Nephron progenitor cell (in vitro differentiated cells): ENCODE data around the gene CHIT1.
"Not testable (repeated sequence)": the region's sequence is repeated elsewhere in the genome, so short reads cannot be mapped to it uniquely, and the experiment has no call there.

Source experiments
- DNase-seq: peaks from one replicate; pipeline ENCODE4 v3.0.0; 2021
- H3K27ac Mint-ChIP-seq: 2 replicates; pipeline ENCODE4 v1.8.0; 2021; ENCODE audit warnings: mild to moderate bottlenecking, moderate library complexity, mixed read lengths
- H3K27me3 Mint-ChIP-seq: 2 replicates; pipeline ENCODE4 v1.8.0; 2021; ENCODE audit warnings: mild to moderate bottlenecking, low read depth, mixed read lengths; ENCODE audit not compliant: poor library complexity
- H3K36me3 Mint-ChIP-seq: 2 replicates; pipeline ENCODE4 v1.8.0; 2021; ENCODE audit warnings: low read depth, mixed read lengths
- H3K4me1 Mint-ChIP-seq: 2 replicates; pipeline ENCODE4 v1.8.0; 2021; ENCODE audit warnings: mixed read lengths
- H3K4me3 Mint-ChIP-seq: 2 replicates; pipeline ENCODE4 v1.8.0; 2021; ENCODE audit warnings: mild to moderate bottlenecking, moderate library complexity, mixed read lengths
- H3K9me3 Mint-ChIP-seq: 2 replicates; pipeline ENCODE4 v1.8.0; 2021; ENCODE audit warnings: mild to moderate bottlenecking, moderate library complexity, mixed read lengths
- TF ChIP-seq, protein P1 (sequence below): fragments of 200-600 bp; sonication (generic); IDR thresholded peaks from 2 replicates; pipeline ENCODE4 v1.5.0; 2021; ENCODE audit warnings: antibody characterized with exemption

CHIT1 gene

DNA sequence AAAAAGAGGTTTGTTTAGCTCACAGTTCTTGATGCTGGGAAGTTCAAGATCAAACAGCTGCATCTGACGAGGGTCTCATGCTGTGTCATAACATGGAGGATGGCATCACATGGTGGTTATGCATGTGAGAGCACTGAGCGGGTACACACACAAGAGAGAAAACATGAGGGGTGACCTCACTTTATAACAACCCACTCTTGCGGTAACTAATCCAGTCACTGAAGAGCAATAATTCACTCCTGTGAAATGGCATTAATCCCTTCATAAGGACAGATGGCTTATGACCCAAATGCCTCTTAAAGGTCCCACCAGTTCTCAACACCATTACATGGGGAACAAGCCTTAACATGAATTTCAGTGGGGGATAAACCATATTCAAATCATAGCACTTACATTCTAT, 23.2 kb upstream of the CHIT1 start:
- Mint-ChIP-seq H3K36me3 (no peaks in the 10 kb centered on the region), H3K27me3 (peaks cover 28% of the 10 kb centered on the region), H3K4me3 (no peak overlapping the region), H3K4me1 (no peaks in the 10 kb centered on the region), H3K9me3 (peaks cover 38% of the 10 kb centered on the region), H3K27ac (no peak overlapping the region)
- TF ChIP-seq, protein P1, sequence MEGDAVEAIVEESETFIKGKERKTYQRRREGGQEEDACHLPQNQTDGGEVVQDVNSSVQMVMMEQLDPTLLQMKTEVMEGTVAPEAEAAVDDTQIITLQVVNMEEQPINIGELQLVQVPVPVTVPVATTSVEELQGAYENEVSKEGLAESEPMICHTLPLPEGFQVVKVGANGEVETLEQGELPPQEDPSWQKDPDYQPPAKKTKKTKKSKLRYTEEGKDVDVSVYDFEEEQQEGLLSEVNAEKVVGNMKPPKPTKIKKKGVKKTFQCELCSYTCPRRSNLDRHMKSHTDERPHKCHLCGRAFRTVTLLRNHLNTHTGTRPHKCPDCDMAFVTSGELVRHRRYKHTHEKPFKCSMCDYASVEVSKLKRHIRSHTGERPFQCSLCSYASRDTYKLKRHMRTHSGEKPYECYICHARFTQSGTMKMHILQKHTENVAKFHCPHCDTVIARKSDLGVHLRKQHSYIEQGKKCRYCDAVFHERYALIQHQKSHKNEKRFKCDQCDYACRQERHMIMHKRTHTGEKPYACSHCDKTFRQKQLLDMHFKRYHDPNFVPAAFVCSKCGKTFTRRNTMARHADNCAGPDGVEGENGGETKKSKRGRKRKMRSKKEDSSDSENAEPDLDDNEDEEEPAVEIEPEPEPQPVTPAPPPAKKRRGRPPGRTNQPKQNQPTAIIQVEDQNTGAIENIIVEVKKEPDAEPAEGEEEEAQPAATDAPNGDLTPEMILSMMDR: no peak
- no peak for DNase-seq

DNA sequence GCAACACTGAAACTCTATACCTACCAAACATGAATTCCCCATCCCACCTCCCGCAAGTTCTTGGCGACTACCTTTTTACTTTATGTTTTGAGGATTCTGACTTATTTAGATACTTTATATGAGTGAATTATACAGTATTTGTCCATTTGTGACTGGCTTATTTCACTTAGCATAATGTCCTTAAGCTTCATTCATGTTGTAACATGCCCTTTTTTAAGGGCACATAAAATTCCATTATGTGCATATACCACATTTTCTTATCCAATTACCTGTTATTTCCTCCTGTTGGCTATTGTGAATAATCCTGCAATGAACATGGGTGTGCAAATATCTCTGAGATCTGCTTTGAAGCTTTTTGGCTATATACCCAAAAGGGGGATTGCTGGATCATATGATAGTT, 22.0 kb upstream of the CHIT1 start:
- TF ChIP-seq, protein P1: no peak
- Mint-ChIP-seq H3K9me3 (peaks cover 28% of the 10 kb centered on the region), H3K36me3 (no peaks in the 10 kb centered on the region), H3K4me1 (no peaks in the 10 kb centered on the region), H3K27ac (no peak overlapping the region), H3K27me3 (peaks cover 34% of the 10 kb centered on the region), H3K4me3 (no peak overlapping the region)
- DNase-seq: no peak

DNA sequence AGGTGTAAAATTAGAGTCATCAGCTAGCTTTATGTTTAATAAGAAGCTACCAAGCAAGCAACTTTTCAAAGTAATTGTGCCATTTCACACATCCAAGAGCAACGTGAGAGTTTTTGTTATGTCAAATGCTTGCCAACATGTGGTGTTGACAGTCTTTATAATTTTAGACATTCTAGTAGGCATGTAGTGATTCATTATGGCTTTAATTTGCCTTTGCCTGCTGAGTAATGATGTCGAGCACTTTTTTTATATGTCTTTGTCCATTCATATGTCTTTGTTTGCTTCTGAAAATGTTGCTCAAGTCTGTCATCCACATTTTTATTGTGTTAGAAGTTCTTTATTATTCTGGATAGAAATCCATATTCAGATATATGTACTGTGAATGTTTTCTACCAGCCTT, 21.4 kb upstream of the CHIT1 start:
- Mint-ChIP-seq H3K27ac (no peak overlapping the region), H3K4me3 (no peak overlapping the region), H3K27me3 (peaks cover 30% of the 10 kb centered on the region), H3K4me1 (no peaks in the 10 kb centered on the region), H3K36me3 (no peaks in the 10 kb centered on the region), H3K9me3 (peaks cover 22% of the 10 kb centered on the region)
- TF ChIP-seq, protein P1: no peak
- no peak for DNase-seq

DNA sequence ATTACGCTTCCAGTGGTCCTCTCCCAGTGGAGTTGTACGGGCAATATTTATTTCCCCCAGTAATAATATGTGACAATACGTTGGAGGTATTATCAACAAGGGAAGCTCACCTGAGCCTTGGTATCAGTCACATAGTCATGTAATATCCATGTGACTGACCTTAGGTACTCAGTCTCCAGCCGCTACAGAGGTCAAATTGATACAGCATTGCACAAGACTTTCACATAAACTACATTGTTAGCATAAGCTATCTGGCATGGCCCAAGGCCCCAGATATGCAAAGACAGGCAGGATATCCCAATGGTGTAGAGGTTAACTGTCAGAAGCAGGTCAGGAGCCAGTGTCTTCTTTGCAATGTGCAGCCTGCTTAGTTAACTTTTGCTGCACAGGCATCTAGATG, 15.3 kb upstream of the CHIT1 start:
- H3K4me1 Mint-ChIP-seq: no peaks in the 10 kb centered on the region
- H3K27ac Mint-ChIP-seq: no peak overlapping the region
- no peaks in the 10 kb centered on the region for H3K36me3 Mint-ChIP-seq
- TF ChIP-seq, protein P1: no peak
- H3K4me3 Mint-ChIP-seq: no peak overlapping the region
- DNase-seq: no peak
- peaks cover 33% of the 10 kb centered on the region for H3K27me3 Mint-ChIP-seq
- peaks cover 11% of the 10 kb centered on the region for H3K9me3 Mint-ChIP-seq

DNA sequence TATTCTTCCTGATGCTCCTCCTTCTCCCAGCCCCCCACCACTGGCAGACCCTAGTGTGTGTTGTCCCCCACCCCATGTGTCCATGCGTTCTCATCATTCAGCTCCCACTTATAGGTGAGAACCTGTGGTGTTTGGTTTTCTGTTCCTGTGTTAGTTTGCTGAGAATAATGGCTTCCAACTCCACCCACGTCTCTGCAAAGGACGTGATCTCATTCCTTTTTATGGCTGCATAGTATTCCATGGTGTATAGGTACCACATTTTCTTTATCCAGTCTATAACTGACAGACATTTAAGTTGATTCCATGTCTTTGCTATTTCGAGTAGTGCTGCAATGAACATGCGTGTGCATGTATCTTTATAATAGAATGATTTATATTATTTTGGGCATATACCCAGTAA, 12.2 kb upstream of the CHIT1 start:
- H3K4me3 Mint-ChIP-seq, DNase-seq, H3K36me3 Mint-ChIP-seq, H3K4me1 Mint-ChIP-seq, H3K27ac Mint-ChIP-seq: not testable (repeated sequence)
- Mint-ChIP-seq H3K9me3 (peaks cover 18% of the 10 kb centered on the region), H3K27me3 (peaks cover 35% of the 10 kb centered on the region)

DNA sequence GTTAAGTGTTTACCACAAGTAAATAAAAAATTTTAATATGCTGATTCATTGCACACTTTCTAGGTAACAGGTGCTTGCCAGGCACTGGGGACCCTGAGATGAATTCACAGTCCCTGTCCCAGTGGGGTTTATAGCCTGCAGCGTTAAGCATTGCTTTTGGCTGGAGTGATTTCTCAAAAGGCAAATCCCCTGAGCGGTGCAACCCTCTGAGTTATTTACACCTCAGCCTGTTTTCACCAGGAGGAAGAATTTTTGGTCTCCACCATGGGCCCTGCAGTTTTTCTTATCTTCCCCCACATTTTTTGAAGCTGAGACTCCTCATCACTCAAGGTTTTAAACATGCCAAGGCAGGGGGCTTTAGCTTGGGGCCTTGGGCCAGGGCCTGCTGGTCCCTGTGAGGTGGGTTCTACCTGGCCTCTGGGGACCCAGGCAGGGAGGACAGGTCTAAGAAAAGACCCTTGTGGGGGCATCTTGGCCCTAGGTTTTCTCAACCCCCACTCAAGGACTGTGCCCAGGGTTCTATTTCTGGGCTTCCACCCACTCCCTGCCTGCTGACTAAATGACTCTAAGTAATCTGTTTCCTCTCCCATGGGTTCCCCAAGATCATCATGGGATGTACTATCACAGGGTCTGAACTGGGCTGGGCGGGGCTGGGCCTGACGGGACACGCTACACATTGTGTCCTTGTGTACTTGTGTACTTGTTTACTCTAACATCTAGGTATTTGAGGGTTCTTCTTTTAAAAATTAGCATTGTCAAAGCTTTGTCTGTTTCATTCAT, 10.2 kb upstream of the CHIT1 start:
- TF ChIP-seq, protein P1: no peak
- peaks cover 35% of the 10 kb centered on the region for H3K27me3 Mint-ChIP-seq
- no peak overlapping the region for H3K27ac Mint-ChIP-seq
- no peaks in the 10 kb centered on the region for H3K4me1 Mint-ChIP-seq
- H3K4me3 Mint-ChIP-seq: no peak overlapping the region
- H3K9me3 Mint-ChIP-seq: peaks cover 37% of the 10 kb centered on the region
- DNase-seq: no peak
- H3K36me3 Mint-ChIP-seq: peaks cover 10% of the 10 kb centered on the region
